Keratinocyte (primary cell): ENCODE measurements around the gene TAC3. TPM values are rescaled to one million over a fixed set of nuclear protein-coding genes. Genes with fewer than 3 reads are reported as not detected.

Experiments used
- DNase-seq: peaks from one replicate; pipeline ENCODE4 v3.0.0-alpha.2; 2011; ENCODE audit warnings: low read depth, missing footprints, low spot score
- FAIRE-seq: peaks from 2 replicates; lab custom pipeline; 2011; peaks lifted over from hg19 to GRCh38; lab: Jason Lieb, UNC
- H2AFZ ChIP-seq: 2 replicates; pipeline ENCODE4 v1.6.0; 2012; ENCODE audit warnings: low read length, control low read depth, inconsistent platforms; ENCODE audit not compliant: control insufficient read depth
- H3K27ac ChIP-seq: 2 replicates; pipeline ENCODE4 v1.5.1; 2011; ENCODE audit warnings: low read length; ENCODE audit not compliant: control insufficient read depth, insufficient read depth
- H3K27me3 ChIP-seq: 3 replicates; pipeline ENCODE4 v1.6.0; 2011; ENCODE audit warnings: low read length; ENCODE audit not compliant: control insufficient read depth, insufficient read depth; ENCODE audit errors: extremely low read depth
- H3K36me3 ChIP-seq, 2 experiments: 2 replicates in 1 of 2; 3 replicates in 1 of 2; pipeline ENCODE4 v1.5.1; 2011; ENCODE audit warnings: low read length in 2 of 2, mild to moderate bottlenecking in 1 of 2; ENCODE audit not compliant: control insufficient read depth in 2 of 2, insufficient read depth in 2 of 2; ENCODE audit errors: extremely low read depth in 1 of 2
- H3K4me1 ChIP-seq: 3 replicates; pipeline ENCODE4 v1.5.1; 2011; ENCODE audit warnings: low read length; ENCODE audit not compliant: control insufficient read depth, insufficient read depth; ENCODE audit errors: extremely low read depth
- H3K4me2 ChIP-seq: 3 replicates; pipeline ENCODE4 v1.6.0; 2011; ENCODE audit warnings: low read depth, low read length; ENCODE audit not compliant: control insufficient read depth, insufficient read depth; ENCODE audit errors: extremely low read depth
- H3K4me3 ChIP-seq, 3 experiments: fragments of 200-600 bp in 1 of 3; sonication (generic) in 1 of 3; 2 replicates in 2 of 3; 3 replicates in 1 of 3; pipeline ENCODE4 v1.5.1; 2011 to 2016; ENCODE audit warnings: low read length in 3 of 3, mild to moderate bottlenecking in 3 of 3, control low read depth in 2 of 3, inconsistent platforms in 1 of 3, low read depth in 1 of 3, mixed read lengths in 1 of 3, mixed run types in 1 of 3, moderate library complexity in 1 of 3; ENCODE audit not compliant: control insufficient read depth in 2 of 3, insufficient read depth in 2 of 3; ENCODE audit errors: extremely low read depth in 1 of 3
- H3K79me2 ChIP-seq: 2 replicates; pipeline ENCODE4 v1.6.0; 2012; ENCODE audit warnings: low read length; ENCODE audit not compliant: control insufficient read depth, insufficient read depth
- H3K9ac ChIP-seq: 3 replicates; pipeline ENCODE4 v1.6.0; 2011; ENCODE audit warnings: low read length; ENCODE audit not compliant: control insufficient read depth, insufficient read depth; ENCODE audit errors: extremely low read depth
- H3K9me1 ChIP-seq: 3 replicates; pipeline ENCODE4 v1.6.0; 2011; ENCODE audit warnings: low read length; ENCODE audit not compliant: control insufficient read depth, insufficient read depth; ENCODE audit errors: extremely low read depth
- H3K9me3 ChIP-seq: 2 replicates; pipeline ENCODE4 v1.5.1; 2012; ENCODE audit warnings: low read depth, low read length; ENCODE audit not compliant: control insufficient read depth
- H4K20me1 ChIP-seq: 3 replicates; pipeline ENCODE4 v1.6.0; 2011; ENCODE audit warnings: low read length; ENCODE audit not compliant: control insufficient read depth, insufficient read depth; ENCODE audit errors: extremely low read depth
- CTCF ChIP-seq, 3 experiments: IDR thresholded peaks in 1 of 3; conservative IDR thresholded peaks in 1 of 3; optimal IDR thresholded peaks in 1 of 3; 2 replicates in 2 of 3; 3 replicates in 1 of 3; pipeline versions ENCODE3 to v1.5.1; 2011; ENCODE audit warnings: low read length in 3 of 3, mild to moderate bottlenecking in 3 of 3, moderate library complexity in 2 of 3, control low read depth in 1 of 3, inconsistent platforms in 1 of 3; ENCODE audit not compliant: insufficient read depth in 2 of 3; ENCODE audit errors: extremely low read depth in 1 of 3
- EZH2 ChIP-seq: IDR thresholded peaks from one replicate; pipeline ENCODE4 v1.6.1; 2012; ENCODE audit warnings: inconsistent platforms, mild to moderate bottlenecking, low read length, moderate library complexity
- dilution Hi-C: fragments of 300-500 bp; cut with MboI; formaldehyde crosslinking; loops from one replicate; pipeline ENCODE4 v1.7.0; 2020; ENCODE audit warnings: low sequenced_read_pairs; ENCODE audit not compliant: extremely low pct_ligation_motif_present
- polyA plus RNA-seq, 5 experiments: library from polyadenylated mRNA; depleted of rRNA in 3 of 5; stranded (reverse) in 3 of 5; stranded (forward) in 1 of 5; unstranded in 1 of 5; fragments of >200 nt; gene quantifications; 1 replicate in 1 of 5; 2 replicates in 3 of 5; 3 replicates in 1 of 5; pipeline versions ENCODE4 v1.2.1 to v1.2.3, GENCODE V29; 2011 to 2012; ENCODE audit warnings: missing spikeins in 2 of 5, low read depth in 1 of 5, low replicate concordance in 1 of 5

TAC3 gene
- polyA plus RNA-seq, 1 donor (not counting 4 experiments of a cell fraction or from before 2014, with no cell fraction given), result not detected

GRCh38 chr12:56993346-56993745 lies 23.0 kb downstream of the TAC3 start:
- DNase-seq (no peak), FAIRE-seq (no peak)
- Histone ChIP-seq H3K9me1 (peaks cover 3% of the 10 kb centered on the region), H4K20me1 (no peaks in the 10 kb centered on the region), H3K27me3 (no peaks in the 10 kb centered on the region), H2AFZ (no peak overlapping the region), H3K36me3 (peaks cover 0 to 1% of the 10 kb centered on the region in 2 experiments), H3K9me3 (no peaks in the 10 kb centered on the region), H3K4me1 (peaks cover 6% of the 10 kb centered on the region), H3K4me2 (no peak overlapping the region), H3K79me2 (no peaks in the 10 kb centered on the region), H3K27ac (no peak overlapping the region), H3K9ac (no peak overlapping the region), H3K4me3 (no peak overlapping the region)
- no peak for TF ChIP-seq EZH2
- no peak for TF ChIP-seq CTCF (optimal IDR thresholded peaks at IDR 0.05 in 1 of 3, IDR thresholded peaks at IDR 0.05 in 1 of 3, conservative IDR thresholded peaks at IDR 0.05 in 1 of 3; ENCODE audit: extremely low read depth in 1 of 3, insufficient read depth in 2 of 3, low read length in 3 of 3)
- dilution Hi-C loops, result no loop called here

GRCh38 chr12:56991319-56992246 lies 24.7 kb downstream of the TAC3 start:
- TF ChIP-seq EZH2 (no peak), CTCF (optimal IDR thresholded peaks at IDR 0.05 in 1 of 3, IDR thresholded peaks at IDR 0.05 in 1 of 3, conservative IDR thresholded peaks at IDR 0.05 in 1 of 3; ENCODE audit: extremely low read depth in 1 of 3, insufficient read depth in 2 of 3, low read length in 3 of 3) (no peak)
- Histone ChIP-seq H3K36me3 (peaks cover 0 to 1% of the 10 kb centered on the region in 2 experiments), H3K4me3 (no peak overlapping the region), H3K4me2 (no peak overlapping the region), H3K9me1 (peaks cover 3% of the 10 kb centered on the region), H3K79me2 (no peaks in the 10 kb centered on the region), H2AFZ (peak overlapping the region; percentile 38), H4K20me1 (no peaks in the 10 kb centered on the region), H3K9ac (no peak overlapping the region), H3K27ac (no peak overlapping the region), H3K9me3 (no peaks in the 10 kb centered on the region), H3K4me1 (peaks cover 14% of the 10 kb centered on the region), H3K27me3 (no peaks in the 10 kb centered on the region)
- FAIRE-seq, result no peak
- dilution Hi-C loops, result no loop called here
- no peak for DNase-seq
